GM12872 (cell line): ENCODE data around the gene NDUFS4.

ENCODE experiments used
- CTCF ChIP-seq: IDR thresholded peaks from 3 replicates; pipeline ENCODE4 v1.5.1; 2011; ENCODE audit warnings: low read depth, mild to moderate bottlenecking, low read length, moderate library complexity; ENCODE audit not compliant: insufficient read depth

The NDUFS4 gene

DNA sequence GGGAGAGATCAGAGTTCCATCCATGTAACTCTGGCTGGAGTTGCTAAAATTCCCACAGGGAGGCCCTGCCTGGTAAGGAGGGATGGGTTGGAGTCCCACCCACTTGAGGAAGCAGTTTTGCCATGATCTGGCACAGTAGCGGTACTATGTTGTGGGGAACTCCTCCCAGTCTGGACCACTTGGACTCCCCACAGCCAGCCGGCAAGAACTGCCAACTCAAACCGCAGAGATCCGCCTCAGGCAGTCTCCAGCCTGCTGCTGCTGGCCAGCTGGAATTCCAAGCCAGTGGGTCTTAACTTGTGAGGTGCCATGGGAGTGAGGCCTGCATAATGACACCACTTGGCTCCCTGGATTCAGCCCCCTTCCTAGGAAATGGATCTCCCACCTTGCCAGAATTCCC is 151.9 kb downstream of the NDUFS4 start:
- no peak for TF ChIP-seq CTCF

GRCh38 chr5:53713978-53714666 is 153.7 kb downstream of the NDUFS4 start:
- TF ChIP-seq CTCF: no peak

- no peak for TF ChIP-seq CTCF
Measured at GRCh38 chr5:53714667-53715010, 154.2 kb downstream of the NDUFS4 start.

DNA sequence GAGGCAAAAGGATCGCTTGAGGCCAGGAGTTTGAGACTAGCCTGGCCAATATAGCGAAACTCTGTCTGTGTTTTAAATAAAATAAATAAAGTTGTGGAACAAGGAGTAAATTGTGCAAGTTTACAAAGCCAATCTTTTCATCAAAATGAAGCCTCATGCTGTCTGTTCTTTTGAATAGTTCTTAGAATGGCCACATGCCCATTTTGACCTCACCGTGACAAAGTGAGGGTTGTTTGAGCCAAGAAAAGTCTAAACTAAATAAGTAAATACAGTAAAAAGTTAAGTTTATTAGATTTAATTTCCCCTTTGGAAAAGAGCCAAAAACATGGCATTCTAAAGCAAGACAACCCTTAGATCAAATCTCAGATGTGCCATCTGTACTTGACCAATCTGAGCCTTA is 165.7 kb downstream of the NDUFS4 start:
- TF ChIP-seq CTCF: no peak

- TF ChIP-seq CTCF: no peak
Measured at GRCh38 chr5:53730943-53731342, 170.5 kb downstream of the NDUFS4 start.
